Measurements from ENCODE around the gene DPP6.

The DPP6 gene

DNA sequence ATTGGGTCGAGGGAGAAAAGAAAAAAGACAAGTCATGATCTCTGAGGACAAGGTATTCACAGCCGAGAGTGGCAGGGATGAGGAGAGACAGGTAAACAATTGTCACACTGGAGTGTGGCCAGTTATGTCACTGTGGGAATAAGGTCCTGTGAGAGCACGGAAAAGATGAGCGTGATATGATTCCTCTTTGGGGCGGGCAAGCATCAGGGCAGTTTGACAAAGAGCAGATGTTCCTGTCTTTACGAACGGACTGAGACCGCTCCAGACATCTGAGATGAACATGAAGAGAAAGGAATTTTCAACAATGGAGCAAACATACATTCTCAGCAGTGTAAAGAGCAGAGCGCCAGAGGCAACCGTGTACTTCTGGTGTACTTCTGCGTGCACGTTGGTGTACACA lies 278.1 kb downstream of the DPP6 start:
- no peak overlapping the region for H3K27ac ChIP-seq
- H3K9ac ChIP-seq: no peak overlapping the region
- H3K79me2 ChIP-seq (ENCODE audit: insufficient read depth, low read depth): no peaks in the 10 kb centered on the region
- no peaks in the 10 kb centered on the region for H3K36me3 ChIP-seq (ENCODE audit: insufficient read depth)
- H2AFZ ChIP-seq (ENCODE audit: low read depth): no peak overlapping the region
- no peaks in the 10 kb centered on the region for H3K27me3 ChIP-seq (ENCODE audit: insufficient read depth, low read depth)
- H3K4me3 ChIP-seq (IDR thresholded peaks at IDR 0.05; ENCODE audit: insufficient read depth, low read depth, low read length): no peak overlapping the region
- H4K20me1 ChIP-seq (ENCODE audit: insufficient read depth): no peaks in the 10 kb centered on the region
- H3K4me2 ChIP-seq: no peak overlapping the region
- no peaks in the 10 kb centered on the region for H3K4me1 ChIP-seq (ENCODE audit: low read depth, poor library complexity, severe bottlenecking)
- TF ChIP-seq, protein P1, sequence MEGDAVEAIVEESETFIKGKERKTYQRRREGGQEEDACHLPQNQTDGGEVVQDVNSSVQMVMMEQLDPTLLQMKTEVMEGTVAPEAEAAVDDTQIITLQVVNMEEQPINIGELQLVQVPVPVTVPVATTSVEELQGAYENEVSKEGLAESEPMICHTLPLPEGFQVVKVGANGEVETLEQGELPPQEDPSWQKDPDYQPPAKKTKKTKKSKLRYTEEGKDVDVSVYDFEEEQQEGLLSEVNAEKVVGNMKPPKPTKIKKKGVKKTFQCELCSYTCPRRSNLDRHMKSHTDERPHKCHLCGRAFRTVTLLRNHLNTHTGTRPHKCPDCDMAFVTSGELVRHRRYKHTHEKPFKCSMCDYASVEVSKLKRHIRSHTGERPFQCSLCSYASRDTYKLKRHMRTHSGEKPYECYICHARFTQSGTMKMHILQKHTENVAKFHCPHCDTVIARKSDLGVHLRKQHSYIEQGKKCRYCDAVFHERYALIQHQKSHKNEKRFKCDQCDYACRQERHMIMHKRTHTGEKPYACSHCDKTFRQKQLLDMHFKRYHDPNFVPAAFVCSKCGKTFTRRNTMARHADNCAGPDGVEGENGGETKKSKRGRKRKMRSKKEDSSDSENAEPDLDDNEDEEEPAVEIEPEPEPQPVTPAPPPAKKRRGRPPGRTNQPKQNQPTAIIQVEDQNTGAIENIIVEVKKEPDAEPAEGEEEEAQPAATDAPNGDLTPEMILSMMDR (conservative IDR thresholded peaks at IDR 0.05; ENCODE audit: low read depth, low read length): no peak

DNA sequence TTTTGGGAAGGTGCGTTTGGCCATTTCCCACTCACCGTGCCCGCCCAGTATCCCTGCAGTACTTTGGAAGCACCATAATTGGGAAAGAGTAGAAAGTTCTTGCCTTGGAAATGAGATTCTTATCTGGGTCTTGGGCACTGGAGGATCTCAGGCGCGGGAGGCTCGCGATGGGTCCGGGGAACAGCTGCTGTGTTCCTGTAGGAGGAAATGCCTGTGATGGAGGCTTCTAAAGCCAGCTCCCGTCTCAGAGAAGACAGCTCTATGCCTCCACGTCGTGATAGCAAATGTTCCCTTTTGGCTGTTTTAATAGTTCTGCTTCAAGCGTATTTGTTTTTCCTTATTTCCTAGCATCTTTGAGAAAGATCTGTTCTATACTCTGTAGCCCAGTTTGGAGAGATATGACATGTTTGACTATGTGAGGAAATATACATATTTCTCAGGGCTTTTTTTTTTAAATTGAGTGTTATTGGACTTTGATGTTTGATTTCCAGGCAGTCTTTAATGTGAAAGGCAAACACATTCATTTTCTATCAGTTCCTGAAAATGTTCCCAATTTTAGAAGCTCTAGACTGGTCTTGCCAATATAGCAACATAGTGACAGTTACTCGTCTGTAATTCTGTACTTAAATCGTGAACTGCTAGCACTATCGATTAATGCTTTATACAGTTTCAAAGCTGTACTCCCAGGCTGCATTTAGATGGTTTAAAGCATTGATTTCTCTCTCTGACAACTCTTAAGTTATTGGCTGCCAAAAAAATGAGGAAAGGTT lies 280.8 kb downstream of the DPP6 start:
- Histone ChIP-seq H3K4me3 (IDR thresholded peaks at IDR 0.05; ENCODE audit: insufficient read depth, low read depth, low read length) (no peak overlapping the region), H3K9ac (no peak overlapping the region), H4K20me1 (ENCODE audit: insufficient read depth) (no peaks in the 10 kb centered on the region), H3K27me3 (ENCODE audit: insufficient read depth, low read depth) (no peaks in the 10 kb centered on the region), H3K27ac (no peak overlapping the region), H3K36me3 (ENCODE audit: insufficient read depth) (no peaks in the 10 kb centered on the region), H3K4me2 (no peak overlapping the region), H3K79me2 (ENCODE audit: insufficient read depth, low read depth) (no peaks in the 10 kb centered on the region), H3K4me1 (ENCODE audit: low read depth, poor library complexity, severe bottlenecking) (no peaks in the 10 kb centered on the region), H2AFZ (ENCODE audit: low read depth) (no peak overlapping the region)
- TF ChIP-seq, protein P1 (conservative IDR thresholded peaks at IDR 0.05; ENCODE audit: low read depth, low read length): no peak

DNA sequence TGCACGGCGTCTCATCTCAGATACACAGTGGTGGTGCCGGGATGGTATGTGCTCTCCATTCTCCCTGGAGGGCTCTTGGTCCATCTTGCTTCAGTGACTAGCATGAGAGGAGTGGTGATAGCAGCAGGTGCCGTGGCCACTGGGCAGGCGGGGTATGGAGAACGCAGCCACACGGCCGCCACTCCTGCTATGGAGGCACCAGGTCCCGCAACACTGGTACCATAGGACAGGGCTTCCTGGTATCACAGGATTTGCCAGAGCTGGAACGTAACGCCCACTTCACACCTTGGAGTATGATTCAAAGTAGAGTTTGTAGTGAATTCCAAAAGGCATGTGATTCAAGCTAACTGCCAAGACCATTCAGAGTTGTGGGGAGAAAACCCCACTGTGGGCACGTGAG lies 284.1 kb downstream of the DPP6 start:
- Histone ChIP-seq H3K36me3 (ENCODE audit: insufficient read depth) (no peaks in the 10 kb centered on the region), H3K4me3 (IDR thresholded peaks at IDR 0.05; ENCODE audit: insufficient read depth, low read depth, low read length) (no peak overlapping the region), H3K4me2 (no peak overlapping the region), H2AFZ (ENCODE audit: low read depth) (no peak overlapping the region), H4K20me1 (ENCODE audit: insufficient read depth) (no peaks in the 10 kb centered on the region), H3K27ac (no peak overlapping the region), H3K79me2 (ENCODE audit: insufficient read depth, low read depth) (no peaks in the 10 kb centered on the region), H3K4me1 (ENCODE audit: low read depth, poor library complexity, severe bottlenecking) (no peaks in the 10 kb centered on the region), H3K27me3 (ENCODE audit: insufficient read depth, low read depth) (no peaks in the 10 kb centered on the region), H3K9ac (no peak overlapping the region)
- TF ChIP-seq, protein P1 (conservative IDR thresholded peaks at IDR 0.05; ENCODE audit: low read depth, low read length): no peak

DNA sequence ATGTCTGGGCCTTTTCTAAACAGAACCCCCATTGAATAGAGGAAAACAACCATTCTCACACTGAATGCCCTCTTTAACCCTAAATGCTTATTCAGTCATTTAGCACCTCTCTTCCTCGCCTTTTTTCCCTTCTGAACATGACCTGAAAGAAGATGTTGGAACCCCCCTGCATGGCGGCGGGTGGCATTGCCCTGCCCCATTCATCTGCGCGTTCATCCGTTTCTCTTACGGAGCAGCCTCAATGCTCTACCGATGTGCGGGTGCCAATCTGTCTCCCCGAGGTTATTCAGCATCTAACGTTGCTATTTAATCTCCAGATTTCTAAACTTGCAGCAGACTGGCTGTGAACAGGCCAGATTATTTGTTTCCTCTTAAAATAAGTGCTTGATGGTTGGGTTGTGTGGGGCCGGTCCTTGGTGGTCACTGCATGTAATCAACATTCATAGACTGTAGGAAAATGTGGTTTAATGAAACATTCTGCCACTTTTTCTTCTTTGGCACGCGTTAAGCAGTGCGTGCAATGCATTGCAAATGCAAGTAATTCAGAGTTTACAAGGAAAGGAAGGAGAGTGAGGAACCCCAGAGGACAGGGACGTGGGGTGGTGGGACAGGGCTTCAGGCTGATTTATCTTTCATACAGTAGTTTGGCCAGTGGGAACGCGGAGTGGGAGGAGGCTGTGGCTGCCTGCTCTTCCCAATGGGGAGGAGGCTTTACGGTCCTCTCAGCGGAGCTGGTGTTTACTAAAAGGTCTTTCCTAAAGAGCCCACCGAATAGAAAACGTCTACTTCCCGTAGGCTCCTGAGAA lies 286.7 kb downstream of the DPP6 start:
- H2AFZ ChIP-seq (ENCODE audit: low read depth): no peak overlapping the region
- no peak overlapping the region for H3K4me3 ChIP-seq (IDR thresholded peaks at IDR 0.05; ENCODE audit: insufficient read depth, low read depth, low read length)
- no peaks in the 10 kb centered on the region for H3K4me1 ChIP-seq (ENCODE audit: low read depth, poor library complexity, severe bottlenecking)
- H3K4me2 ChIP-seq: no peak overlapping the region
- no peaks in the 10 kb centered on the region for H4K20me1 ChIP-seq (ENCODE audit: insufficient read depth)
- H3K79me2 ChIP-seq (ENCODE audit: insufficient read depth, low read depth): no peaks in the 10 kb centered on the region
- H3K9ac ChIP-seq: no peak overlapping the region
- H3K36me3 ChIP-seq (ENCODE audit: insufficient read depth): no peaks in the 10 kb centered on the region
- TF ChIP-seq, protein P1 (conservative IDR thresholded peaks at IDR 0.05; ENCODE audit: low read depth, low read length): no peak
- no peak overlapping the region for H3K27ac ChIP-seq
- H3K27me3 ChIP-seq (ENCODE audit: insufficient read depth, low read depth): no peaks in the 10 kb centered on the region
